SU-DHL-6 (cell line): ENCODE measurements around the gene CLEC12A.

Source experiments
- CTCF ChIP-seq: fragments of 200-600 bp; sonication (generic); IDR thresholded peaks from one replicate; pipeline ENCODE4 v1.5.1; 2017; ENCODE audit warnings: antibody characterized with exemption, mild to moderate bottlenecking, low read length, moderate library complexity; ENCODE audit not compliant: insufficient read depth, poor library complexity, severe bottlenecking
- EZH2phosphoT487 ChIP-seq: fragments of 200-600 bp; sonication (generic), shearing (Covaris generic); conservative IDR thresholded peaks from 2 replicates; pipeline ENCODE4 v1.6.1; 2018; ENCODE audit warnings: mild to moderate bottlenecking, antibody characterized with exemption, low read length, moderate library complexity, mixed read lengths

DNA sequence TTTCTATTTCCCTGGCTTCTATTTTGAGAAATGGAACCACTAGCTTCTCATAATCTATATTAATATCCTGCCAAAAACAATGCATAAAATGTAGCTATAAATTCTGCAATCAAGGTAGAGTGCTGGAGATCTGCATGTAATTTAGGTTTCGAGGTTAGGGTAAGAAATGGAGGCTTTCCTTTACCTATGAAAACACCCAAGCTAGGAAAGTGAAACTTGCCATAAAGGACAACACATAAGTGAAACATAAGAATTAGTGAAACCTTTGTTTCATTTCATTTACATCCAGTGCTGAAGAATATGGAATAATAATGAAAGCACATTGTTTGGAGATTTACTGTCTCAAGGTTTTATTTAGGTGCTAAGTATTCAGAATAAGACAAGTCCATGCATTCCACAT is 48.8 kb upstream of the CLEC12A start:
- TF ChIP-seq CTCF (no peak), EZH2phosphoT487 (no peak)
